Fibroblast of pulmonary artery (primary cell): ENCODE measurements around the gene ITPR1.

Experiments used
- DNase-seq: peaks from one replicate; pipeline ENCODE4 v3.0.0-alpha.2; 2010; ENCODE audit warnings: low read depth
- H3K4me3 ChIP-seq: replicated peaks from 2 replicates; pipeline ENCODE4 v1.5.1; 2011; ENCODE audit warnings: low read depth, mild to moderate bottlenecking, control low read depth, low read length, moderate library complexity
- TF ChIP-seq, protein P1 (sequence below): IDR thresholded peaks from 2 replicates; pipeline ENCODE4 v1.5.1; 2011; ENCODE audit warnings: mild to moderate bottlenecking, control low read depth, low read length, inconsistent platforms; ENCODE audit errors: missing control alignments

Gene ITPR1

DNA sequence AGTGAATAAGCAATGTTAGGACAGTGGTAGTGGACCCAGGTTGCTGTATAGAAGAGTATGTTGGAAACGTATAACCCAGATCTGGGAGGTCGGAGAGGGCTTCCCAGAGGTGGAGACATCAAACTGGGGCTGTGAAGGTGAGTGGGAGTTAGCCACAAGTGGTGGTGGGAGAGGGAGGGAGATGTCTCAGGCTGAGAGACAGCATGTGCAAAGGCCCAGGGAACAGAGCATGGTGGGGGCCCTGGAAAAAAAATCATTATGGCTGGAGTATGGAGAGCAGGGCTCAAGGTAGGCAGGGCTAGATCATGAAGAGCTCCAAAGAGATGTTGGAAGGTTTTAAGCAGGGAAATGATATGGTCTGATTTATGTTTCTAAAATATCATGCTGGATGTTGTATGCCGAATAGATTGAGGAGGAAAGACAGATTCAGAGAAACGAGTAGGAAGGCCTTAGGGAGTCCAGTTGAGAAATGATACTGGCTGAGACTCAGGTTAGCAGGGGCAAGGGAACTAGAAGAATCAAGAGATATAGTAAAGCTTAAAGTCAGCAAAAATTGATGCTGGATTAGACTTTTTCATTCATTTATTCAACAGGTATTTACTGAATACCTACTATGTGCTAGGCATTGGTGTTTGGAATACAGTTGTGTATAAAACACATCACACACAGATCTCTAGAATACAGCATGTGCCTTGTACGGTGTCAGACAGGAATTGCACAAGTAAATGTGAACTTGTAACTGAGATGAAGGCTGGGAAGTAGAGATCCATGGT is 17.0 kb downstream of the ITPR1 start:
- TF ChIP-seq, protein P1, sequence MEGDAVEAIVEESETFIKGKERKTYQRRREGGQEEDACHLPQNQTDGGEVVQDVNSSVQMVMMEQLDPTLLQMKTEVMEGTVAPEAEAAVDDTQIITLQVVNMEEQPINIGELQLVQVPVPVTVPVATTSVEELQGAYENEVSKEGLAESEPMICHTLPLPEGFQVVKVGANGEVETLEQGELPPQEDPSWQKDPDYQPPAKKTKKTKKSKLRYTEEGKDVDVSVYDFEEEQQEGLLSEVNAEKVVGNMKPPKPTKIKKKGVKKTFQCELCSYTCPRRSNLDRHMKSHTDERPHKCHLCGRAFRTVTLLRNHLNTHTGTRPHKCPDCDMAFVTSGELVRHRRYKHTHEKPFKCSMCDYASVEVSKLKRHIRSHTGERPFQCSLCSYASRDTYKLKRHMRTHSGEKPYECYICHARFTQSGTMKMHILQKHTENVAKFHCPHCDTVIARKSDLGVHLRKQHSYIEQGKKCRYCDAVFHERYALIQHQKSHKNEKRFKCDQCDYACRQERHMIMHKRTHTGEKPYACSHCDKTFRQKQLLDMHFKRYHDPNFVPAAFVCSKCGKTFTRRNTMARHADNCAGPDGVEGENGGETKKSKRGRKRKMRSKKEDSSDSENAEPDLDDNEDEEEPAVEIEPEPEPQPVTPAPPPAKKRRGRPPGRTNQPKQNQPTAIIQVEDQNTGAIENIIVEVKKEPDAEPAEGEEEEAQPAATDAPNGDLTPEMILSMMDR: no peak
- H3K4me3 ChIP-seq: no peak overlapping the region
- no peak for DNase-seq

DNA sequence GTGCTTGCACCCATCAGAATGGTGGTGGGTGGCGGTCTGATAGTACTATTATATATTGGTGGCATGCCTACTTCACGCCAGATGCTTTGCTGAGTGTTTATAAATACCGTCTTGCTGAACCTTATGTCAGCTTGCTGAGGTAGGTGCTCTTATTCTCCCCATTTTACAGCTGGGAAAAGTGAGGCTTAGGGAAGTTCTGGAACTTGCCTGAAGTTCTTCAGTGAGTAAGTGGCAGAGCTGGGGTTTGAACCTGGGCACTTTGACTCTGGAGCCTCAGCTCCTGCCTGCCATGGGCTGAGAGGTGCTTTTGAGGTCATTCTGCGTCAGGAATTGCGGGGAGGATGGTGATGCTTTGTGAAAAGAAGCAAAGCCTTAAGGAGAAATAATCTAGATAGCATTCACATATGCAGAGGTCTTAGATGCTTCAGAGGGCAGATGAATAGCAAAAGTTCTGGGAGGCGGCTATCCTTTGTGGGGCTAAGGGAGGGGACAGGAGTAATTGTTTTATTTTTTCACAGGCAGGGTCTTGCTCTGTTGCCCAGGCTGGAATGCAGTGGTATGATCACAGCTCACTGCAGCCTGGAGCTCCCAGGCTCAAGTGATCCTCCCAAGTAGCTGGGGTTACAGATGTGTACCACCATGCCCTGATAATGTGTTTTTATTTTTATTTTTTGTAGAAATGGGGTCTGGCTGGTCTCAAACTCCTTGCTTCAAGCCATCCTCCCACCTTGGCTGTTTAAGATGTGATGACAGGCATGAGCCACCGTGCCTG is 18.5 kb downstream of the ITPR1 start:
- TF ChIP-seq, protein P1: no peak
- no peak for DNase-seq
- no peak overlapping the region for H3K4me3 ChIP-seq

DNA sequence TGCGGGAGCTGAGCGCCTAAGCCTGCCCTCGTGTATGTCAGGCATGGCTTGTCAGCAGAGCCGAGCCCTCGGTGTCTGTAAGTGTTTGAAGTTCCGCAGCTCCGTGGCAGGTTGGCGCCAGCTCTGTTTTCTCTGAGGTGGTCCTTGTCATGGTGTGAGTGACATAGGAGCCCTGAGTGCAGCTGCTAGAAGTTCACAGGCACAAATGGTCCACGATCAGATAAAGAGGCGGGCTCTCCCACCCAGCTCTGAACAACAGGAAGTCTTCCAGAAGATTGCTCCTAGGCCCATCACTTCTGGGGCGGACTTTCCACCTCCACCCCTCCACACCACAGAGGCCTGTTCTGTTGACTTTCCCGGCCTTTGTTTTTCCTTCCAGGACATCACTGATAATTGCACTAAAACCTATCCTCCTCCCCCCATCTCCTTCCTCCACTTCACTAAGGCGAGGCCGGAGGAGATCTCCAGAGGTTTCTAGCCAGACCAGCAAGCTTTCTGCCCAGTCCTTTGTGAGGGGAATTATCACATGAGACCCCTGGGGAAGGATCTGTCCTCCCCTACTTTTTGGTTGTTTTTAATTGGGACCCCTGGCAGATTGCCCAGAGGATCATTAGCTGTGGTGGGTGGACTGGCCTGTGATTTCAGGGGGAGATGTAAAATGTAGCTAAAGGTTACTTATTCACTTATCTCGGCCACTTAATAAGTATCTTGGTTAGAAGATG is 19.9 kb downstream of the ITPR1 start:
- peak; percentile 56 for DNase-seq
- H3K4me3 ChIP-seq: no peak overlapping the region
- TF ChIP-seq, protein P1: no peak

DNA sequence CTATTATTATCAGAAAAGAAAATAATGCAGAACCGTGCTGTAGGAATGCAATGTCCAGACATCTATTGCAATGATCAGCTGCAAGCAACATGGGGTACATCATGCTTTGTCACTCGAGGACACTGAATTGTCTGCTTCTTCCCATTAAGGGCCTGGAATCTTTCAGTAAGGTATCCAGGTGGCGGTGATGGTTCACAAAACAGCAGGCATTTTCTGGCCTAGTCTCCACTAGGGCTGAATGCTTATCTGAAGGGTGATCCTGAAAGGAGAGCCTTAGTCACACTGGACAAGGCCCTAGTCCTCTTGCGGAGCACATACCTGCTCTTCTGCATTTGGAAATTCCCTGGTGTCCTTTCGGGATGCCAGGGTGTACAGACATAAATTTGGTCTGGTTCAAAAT is 21.2 kb downstream of the ITPR1 start:
- H3K4me3 ChIP-seq: no peak overlapping the region
- TF ChIP-seq, protein P1: no peak
- DNase-seq: no peak

DNA sequence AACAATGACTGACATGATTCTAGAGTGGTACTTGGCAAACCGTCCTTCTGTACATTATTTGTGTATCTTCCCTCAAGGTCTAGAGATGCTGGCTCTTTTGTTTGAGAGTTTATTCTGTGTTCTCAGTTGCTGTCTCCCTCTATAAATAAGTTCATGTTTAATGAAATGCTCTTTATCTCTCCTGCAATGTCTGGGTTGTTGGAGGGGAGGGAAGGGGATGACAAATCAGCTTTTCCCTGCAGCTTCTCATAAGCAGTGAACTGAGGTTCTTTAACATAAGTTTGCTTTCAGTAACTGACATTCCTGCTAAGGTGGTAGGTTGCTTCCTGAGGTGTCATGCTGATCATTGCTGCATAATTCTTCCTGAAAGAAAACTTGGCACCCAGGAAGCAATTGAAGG is 21.8 kb downstream of the ITPR1 start:
- TF ChIP-seq, protein P1: no peak
- H3K4me3 ChIP-seq: no peak overlapping the region
- no peak for DNase-seq

DNA sequence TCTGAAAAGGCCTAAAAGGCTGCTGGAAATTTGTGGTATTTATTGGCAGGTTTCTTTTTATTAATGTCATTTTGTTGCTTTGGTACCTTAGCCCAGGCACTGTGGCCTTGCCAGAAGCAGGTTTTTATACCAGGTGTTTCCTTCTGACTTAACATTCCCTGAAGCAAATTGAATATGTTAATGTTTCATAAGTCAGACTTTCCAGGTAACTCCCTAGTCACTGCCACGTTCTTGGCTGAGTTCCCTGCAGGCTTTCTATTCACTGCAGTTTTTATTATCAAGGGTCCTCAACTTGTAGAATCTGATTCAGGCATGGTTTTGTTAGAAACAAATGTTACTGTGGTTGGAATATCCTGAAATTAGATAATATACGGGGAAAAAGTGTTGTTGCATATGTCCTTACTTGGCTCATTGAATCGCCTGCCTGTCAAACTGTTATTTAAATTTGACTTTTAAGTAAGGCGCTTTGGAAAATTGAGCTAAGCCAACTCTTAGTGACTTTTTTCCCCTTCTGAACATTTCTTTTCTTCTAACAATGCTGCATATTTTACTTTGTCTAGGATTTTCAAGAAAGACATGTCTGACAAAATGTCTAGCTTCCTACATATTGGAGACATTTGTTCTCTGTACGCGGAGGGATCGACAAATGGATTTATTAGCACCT is 22.9 kb downstream of the ITPR1 start:
- H3K4me3 ChIP-seq: no peak overlapping the region
- no peak for DNase-seq
- TF ChIP-seq, protein P1: no peak
